GM10847 (cell line): ENCODE data around the gene AUH.

ENCODE experiments used
- POLR2A ChIP-seq: IDR thresholded peaks from 2 replicates; pipeline ENCODE4 v1.6.1; 2011; ENCODE audit not compliant: insufficient read length; ENCODE audit errors: extremely low read depth

Gene AUH

DNA sequence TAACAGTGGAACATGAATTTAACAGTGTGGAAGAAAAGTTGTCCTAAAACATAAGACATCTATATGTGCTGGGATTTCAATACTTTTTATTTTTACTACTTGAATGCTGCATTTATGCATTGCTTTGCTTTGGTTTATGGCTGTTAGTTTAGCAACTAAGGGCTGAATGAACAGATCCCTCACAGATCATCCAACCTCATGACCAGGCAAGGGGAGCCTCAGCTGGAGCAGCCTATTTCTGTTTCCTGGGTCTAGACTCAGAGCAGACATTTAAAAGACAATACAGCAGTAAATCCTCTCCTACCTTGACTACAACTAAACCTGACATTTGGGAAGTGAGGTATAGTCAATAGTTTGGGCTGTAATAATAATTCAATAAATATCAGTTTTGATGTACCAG is 163.3 kb downstream of the AUH start:
- TF ChIP-seq POLR2A, result no peak

DNA sequence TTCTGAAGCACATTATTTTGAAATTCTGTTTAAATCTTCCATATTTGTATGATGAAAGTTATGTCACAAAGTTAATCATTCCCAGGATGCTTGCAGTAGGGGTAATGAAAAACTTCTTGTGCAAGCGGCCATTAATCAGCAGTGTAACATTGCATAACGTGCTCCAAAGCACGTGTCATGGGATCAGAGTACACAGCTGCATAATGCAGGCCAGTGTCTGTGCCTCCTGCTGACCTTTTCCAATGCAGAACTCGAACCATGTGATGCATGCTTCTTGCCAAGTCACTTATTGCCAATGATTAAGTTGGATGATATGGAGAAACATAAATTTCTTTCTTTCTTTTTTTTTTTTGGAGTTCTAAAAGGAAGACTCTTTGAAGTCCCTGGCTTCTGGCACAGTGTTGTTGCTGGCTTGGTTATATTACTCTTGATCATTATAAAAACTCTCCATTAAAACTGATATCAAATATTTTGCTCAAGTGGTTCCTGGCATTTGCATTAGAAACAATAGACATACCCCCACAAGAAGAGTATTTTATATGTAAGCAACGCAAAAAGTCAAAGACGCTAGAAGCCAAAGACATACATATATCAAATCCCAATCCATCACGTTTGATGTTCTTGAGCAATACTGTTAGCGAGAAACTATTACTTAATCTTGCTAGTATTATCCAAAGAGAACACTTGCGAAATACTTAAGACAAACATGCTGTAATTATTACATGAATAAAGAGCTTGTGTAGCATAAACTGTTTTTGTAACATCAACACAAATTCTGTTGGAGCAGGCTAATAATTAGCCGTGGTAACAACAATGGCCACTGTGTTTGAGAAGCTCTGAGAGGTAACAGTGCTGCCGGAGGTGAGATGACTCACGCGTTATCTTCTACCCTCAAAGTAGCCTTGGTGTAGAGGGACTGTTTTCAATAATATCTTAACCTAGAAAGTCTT is 164.2 kb downstream of the AUH start:
- TF ChIP-seq POLR2A, result no peak

DNA sequence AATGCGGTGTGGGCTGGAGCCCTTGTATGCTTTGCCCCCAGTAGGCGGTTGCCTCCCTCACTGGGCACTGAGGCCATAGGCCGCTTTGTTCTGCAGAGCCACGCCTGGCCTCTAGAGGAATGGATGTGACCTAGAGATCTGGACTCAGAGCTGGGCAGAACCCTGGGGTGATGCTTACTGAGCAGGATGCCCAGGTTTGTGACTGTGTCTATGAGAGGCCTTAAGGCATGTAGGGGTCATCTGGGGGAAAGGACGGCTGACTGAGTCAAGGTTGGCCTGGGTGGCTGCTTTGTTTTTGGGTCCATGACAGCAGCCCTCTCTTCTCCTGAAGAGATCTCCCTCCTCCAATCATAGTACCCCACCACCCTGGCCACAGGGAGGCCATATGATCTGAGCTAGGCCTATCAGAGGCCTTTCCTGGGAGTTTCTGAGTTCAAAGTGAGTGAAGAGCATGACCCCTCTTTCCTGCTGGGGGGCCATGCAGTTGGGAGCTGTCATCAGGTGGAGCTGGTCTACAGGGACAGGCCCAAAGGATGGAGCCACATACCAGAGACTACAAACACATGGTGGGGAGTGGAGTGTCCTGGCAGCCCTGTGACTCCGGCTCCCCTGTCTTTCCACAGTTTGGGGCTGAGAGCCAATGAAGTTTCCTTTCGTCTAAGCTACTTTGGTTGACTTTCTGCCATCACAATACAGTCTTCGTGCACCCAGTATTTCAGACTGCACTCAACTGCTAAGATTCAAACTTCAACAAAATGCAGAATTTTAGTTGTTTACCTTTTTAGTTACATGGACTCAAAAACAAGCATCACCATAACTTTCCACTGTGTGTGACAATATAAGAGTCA is 165.4 kb downstream of the AUH start:
- no peak for TF ChIP-seq POLR2A

DNA sequence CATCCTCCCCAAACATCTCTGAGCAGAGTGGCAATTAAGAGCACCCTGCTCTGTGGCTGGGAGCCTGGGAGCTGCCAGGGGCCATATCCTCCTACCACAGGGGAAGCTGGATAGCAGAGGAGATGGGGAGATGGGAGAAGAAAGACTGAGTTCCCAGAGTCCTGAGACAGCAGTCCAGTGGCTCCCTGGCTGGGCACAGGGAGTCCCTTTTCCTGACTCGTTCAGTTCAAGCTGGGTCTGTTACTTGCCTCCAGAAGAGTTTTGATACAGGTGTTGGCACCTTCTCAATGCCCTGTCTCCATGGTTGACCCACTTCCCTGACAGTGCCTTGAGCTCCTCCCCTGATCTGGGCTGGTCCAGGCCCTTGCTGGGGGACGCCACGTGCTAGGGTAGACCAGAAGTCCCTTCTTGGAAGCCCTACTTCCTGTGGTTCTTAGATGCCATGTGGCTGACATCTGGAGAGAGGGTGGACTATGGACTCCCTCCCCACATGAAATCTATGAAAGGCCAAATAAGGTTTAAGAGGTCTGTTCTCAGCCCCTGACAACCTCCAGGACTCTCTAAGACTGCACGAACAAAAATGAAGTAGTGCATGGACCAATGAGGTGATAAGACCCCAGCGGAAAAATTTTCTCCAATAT is 166.2 kb downstream of the AUH start:
- no peak for TF ChIP-seq POLR2A

DNA sequence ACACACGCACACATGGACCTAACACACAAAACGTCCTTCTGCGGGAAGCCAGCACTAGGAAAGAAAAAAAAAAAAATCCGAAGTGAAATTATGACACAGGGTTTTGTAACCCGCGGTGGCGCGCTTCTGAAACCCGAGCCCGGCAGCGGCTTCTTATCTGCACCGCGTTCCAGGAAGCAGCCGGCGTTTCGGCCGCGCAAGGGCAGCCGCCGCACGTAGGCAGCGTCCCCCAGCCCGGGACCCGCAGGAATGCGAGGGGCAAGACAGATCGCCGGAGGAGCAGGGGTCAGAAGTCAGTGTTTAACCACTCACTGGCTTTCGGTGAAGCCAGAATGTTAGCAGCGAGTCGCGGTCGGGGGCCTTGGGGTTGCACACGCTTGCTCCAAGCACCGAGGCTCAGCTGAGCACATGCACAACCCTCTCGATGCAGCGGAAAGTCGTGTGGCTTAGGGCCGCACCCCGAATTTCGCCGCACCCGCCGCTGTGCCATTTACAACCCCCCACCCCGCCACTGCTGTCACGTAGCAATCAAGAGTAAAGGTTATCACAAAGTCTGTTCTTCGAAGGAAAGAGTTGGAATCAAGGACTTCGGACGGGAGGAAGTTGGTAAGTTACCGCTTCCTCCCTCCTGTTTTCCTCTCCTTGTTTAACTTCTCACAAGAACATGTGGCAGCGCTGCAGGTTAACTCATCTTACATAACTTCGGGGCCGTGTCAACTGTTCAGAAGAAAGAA is 167.9 kb downstream of the AUH start:
- TF ChIP-seq POLR2A, result peak; percentile 22

DNA sequence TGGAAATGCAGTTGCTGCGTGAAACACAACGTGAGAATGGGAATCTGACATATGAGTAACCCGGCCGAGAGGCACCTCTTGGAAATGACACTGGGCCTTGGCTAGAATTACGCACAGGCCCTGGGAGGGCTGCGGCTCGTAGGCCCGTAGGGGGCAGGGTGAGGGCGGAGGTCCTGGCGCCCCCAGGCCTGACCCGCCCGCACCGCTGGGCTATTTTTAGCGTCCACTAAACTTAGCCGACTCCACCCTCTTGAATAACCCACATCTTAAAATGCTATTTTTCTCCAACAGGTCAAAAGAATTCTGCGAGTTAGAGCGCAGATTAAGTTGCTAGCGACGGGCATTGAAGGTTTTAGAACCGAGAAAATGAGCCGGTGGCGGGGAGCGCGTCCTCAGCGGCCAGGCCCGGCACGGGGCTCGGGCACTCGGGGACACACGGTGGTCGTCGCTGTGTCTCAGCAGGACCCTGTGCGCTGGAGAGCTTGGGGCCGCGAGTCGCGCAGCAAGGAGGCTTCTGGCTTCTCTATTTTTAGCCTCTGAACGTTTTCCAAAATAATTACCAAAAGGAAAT is 168.5 kb downstream of the AUH start:
- no peak for TF ChIP-seq POLR2A

DNA sequence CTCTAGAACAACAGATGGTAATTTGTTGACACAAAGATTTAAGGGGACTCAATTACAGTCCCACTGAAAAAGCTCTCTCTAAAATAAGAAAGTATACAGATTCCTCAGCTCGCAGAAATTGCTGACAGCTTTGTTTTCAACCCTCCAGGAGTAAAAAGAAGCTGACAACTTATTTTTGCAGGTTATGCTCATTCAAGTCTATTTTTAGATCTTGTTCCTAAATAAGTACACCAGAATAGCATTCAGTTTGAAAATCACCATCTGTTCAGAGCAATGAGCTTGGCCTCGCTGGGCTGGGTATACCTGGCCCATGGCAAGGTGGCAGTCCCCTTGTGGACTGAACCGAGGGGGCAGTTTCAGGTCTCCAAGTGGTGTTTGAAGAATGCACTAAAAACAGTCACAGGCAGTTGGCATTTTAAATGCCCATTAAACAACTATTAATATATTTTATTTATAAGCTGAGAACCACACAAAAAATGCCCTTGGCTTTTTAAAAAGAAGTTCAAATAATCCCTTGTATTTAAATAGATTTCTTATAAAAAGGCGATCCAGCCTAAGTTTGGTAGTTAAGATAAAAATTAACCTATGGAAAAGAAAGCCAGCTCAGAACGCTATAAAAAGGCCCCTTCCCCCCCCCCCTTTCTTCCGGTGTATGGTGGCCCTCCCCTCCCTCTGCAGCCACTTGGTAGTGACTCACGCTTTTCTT is 169.2 kb downstream of the AUH start:
- no peak for TF ChIP-seq POLR2A

DNA sequence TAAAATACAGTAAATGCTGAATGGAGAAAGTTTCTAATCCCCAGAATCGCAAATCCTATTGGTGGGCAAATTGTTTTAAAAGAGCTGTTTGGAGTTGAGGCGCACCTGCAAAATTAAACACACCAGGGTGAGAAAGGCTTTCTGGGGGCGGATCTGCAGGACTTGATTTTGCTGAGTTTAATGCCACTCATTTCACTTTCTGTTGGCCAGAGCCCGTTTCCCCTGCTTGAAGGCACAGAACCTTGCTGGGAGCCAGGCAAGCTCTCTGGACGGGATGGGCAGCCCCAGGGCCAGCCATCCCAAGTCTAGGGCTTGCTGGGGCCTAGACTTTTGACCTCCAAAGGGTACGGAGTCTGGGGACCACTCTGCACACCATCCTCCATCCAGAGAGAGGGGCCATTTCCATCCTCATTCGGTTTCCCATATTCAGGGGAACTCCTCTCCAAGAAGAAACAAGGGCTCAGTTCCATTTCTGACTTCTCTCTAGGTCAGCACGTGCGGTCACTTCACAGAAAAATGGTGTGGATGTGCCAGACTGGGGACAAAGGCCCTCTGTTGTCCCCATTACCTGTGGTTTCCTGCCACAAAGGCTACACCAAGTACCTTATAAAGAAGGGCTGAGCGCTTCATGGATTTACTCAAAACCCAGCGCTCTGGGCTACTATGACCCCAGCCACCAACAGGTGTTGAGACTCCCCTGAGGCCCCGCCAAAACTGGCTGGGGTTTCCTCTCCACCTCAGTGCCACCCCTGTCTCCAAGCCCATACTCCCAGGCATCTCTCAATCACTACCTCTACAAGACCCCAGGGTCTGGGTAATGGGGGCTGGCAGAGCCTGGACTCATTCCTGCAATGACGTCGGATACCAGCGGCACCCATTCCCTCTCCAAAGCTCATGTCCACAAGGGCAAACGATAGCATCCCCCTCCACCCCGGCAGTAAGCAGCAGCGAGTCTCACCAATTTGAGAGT is 170.0 kb downstream of the AUH start:
- no peak for TF ChIP-seq POLR2A

DNA sequence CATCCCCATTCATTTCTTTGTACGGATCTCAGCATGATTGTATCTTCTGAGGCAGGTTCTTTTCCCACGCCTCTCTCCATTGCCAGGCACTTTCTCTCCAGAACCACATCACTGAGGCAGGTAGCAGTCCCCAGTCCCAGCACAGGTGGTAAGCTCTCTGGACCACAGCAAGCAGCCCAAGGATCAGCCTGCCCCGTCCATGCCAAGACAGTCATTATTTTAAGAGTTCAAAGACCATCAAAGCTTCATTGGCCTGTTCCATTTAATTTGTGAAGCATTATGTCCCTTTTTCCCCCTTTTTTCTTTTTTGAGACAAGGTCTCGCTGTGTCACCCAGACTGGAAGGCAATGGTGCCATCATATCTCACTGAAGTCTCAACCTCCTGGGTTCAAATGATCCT is 171.7 kb downstream of the AUH start:
- TF ChIP-seq POLR2A, result no peak

DNA sequence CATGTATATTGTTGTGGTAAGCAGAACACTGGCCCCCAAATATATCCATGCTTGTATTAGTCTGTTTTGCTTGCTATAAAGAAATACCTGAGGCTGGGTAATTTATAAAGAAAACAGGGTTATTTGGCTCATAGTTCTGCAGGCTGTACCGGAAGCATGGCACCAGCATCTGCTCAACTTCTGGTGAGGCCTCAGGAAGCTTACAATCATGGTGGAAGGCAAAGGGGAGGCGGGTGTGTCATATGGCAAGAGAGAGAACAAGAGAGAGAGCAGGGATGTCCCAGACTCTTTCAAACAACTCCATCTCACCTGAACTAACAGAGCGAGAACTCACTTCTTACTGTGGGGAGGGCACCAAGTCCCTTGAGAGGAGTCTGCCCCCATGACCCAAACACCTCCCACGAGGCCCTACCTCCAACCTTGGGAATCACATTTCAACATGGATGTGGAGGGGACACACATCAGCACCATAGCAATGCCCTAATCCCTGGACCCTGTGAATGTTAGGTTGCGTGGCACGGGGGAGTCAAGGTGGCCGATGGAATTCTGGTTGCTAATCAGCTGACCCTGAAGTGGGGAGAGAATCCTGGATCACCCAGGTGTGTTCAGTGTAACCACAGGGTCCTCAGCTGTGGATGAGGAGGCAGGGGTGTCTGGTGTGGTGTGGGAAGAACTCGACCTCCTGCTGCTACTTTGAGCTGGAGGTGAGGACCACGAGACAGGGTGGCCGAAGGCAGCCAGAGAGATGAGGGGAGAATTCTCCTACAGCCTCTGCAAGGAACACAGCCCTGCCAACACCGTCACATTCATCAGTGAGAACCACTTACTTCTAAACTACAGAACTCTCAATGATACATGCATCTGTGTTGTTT is 172.8 kb downstream of the AUH start:
- TF ChIP-seq POLR2A, result no peak

DNA sequence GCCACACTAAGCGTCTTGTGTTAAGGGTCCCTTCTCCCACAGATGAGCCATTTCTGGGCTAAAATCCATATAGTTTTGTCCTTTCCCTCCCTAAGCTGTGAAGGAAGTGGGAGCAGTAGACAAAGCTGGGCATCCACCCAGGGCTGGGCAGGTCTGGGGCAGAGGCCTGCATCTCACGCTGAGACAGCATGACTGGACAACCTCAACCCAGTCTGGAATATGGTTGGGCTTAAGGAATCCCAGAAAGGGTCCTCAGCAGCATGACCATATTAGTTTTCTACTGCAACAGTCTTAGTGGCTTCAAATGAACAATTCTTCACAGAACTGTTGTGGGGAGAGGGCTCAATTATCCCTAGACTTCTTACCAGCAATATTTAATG is 173.8 kb downstream of the AUH start:
- no peak for TF ChIP-seq POLR2A
